Measurements from ENCODE around the gene PEX11A.

GRCh38 chr15:89707577-89707976 is 17.0 kb upstream of the PEX11A start:
- TF ChIP-seq ZBTB1 (tag by site-specific recombination; IDR thresholded peaks at IDR 0.05) (no peak), KLF1 (tag by site-specific recombination; IDR thresholded peaks at IDR 0.05) (no peak), ZFP3 (tag by site-specific recombination; IDR thresholded peaks at IDR 0.05; ENCODE audit: low read depth) (no peak), YY1 (tag by site-specific recombination; IDR thresholded peaks at IDR 0.05) (no peak)
- TF ChIP-seq, protein P1, sequence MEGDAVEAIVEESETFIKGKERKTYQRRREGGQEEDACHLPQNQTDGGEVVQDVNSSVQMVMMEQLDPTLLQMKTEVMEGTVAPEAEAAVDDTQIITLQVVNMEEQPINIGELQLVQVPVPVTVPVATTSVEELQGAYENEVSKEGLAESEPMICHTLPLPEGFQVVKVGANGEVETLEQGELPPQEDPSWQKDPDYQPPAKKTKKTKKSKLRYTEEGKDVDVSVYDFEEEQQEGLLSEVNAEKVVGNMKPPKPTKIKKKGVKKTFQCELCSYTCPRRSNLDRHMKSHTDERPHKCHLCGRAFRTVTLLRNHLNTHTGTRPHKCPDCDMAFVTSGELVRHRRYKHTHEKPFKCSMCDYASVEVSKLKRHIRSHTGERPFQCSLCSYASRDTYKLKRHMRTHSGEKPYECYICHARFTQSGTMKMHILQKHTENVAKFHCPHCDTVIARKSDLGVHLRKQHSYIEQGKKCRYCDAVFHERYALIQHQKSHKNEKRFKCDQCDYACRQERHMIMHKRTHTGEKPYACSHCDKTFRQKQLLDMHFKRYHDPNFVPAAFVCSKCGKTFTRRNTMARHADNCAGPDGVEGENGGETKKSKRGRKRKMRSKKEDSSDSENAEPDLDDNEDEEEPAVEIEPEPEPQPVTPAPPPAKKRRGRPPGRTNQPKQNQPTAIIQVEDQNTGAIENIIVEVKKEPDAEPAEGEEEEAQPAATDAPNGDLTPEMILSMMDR (tag by site-specific recombination; IDR thresholded peaks at IDR 0.05) = no peak
- TF ChIP-seq, protein P2, sequence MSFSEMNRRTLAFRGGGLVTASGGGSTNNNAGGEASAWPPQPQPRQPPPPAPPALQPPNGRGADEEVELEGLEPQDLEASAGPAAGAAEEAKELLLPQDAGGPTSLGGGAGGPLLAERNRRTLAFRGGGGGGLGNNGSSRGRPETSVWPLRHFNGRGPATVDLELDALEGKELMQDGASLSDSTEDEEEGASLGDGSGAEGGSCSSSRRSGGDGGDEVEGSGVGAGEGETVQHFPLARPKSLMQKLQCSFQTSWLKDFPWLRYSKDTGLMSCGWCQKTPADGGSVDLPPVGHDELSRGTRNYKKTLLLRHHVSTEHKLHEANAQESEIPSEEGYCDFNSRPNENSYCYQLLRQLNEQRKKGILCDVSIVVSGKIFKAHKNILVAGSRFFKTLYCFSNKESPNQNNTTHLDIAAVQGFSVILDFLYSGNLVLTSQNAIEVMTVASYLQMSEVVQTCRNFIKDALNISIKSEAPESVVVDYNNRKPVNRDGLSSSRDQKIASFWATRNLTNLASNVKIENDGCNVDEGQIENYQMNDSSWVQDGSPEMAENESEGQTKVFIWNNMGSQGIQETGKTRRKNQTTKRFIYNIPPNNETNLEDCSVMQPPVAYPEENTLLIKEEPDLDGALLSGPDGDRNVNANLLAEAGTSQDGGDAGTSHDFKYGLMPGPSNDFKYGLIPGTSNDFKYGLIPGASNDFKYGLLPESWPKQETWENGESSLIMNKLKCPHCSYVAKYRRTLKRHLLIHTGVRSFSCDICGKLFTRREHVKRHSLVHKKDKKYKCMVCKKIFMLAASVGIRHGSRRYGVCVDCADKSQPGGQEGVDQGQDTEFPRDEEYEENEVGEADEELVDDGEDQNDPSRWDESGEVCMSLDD (tag by site-specific recombination; IDR thresholded peaks at IDR 0.05) = no peak

All from HEK293 (cell line).